KBM-7 (cell line): ENCODE data around the gene SLC24A3.

Experiments
- DNase-seq: peaks from one replicate; pipeline ENCODE4 v3.0.0-alpha.2; 2015
- in situ Hi-C: fragments of 300-500 bp; cut with MboI; formaldehyde crosslinking; loops from 2 replicates; pipeline ENCODE4 v1.14.3; 2020; ENCODE audit warnings: low sequenced_read_pairs, low pct_unique_long_range_greater_than_20kb, mixed read lengths

The SLC24A3 gene

DNA sequence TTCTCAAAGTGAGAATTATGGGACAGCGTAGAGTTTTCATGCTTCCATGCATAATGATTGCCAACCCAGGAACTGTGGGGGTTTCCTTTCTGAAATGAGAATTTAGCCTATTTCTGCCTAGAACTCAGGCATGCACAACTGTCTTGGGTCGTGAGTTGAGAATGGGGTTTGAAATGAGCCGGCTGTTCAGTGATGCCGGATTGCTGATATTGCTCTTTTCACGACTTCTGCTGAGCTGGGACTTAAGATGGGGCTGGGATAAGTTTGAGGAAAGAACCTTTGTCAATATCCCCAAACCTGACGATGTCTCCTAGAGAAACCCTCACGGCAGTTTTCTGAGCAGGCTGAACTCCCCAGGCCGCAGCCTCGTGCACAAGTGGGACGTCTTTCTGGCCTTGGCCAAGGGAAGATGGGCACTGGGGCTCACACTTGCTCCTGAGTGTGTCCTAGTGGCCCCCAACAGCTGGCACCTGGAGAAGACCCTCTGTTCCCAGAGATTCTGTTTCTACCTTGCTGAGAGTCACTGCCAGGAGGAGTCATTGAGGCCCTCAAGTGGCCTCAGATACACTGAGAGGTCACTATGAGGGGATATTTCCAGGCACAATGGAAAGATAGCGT is 511.5 kb downstream of the SLC24A3 start:
- in situ Hi-C loops = no loop called here
- DNase-seq = no peak

DNA sequence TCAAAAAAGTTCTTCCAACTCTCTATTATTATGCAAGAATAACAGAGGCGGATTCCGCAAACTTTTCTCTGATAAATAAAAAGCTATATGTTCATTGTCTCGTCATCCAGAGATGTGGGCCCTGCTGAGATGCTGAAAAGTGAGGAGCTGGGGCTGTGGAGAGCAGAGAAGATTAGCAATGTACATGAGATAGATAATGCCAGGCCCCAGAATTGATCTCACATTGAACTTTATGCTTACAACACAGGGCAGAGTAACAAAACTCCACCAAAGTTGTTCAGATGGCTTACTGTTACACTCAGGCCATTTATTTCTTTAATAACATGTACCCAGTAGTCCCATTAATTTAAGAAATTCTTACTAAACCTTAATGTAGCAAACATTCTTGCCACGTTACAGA is 512.9 kb downstream of the SLC24A3 start:
- in situ Hi-C loops = no loop called here

DNA sequence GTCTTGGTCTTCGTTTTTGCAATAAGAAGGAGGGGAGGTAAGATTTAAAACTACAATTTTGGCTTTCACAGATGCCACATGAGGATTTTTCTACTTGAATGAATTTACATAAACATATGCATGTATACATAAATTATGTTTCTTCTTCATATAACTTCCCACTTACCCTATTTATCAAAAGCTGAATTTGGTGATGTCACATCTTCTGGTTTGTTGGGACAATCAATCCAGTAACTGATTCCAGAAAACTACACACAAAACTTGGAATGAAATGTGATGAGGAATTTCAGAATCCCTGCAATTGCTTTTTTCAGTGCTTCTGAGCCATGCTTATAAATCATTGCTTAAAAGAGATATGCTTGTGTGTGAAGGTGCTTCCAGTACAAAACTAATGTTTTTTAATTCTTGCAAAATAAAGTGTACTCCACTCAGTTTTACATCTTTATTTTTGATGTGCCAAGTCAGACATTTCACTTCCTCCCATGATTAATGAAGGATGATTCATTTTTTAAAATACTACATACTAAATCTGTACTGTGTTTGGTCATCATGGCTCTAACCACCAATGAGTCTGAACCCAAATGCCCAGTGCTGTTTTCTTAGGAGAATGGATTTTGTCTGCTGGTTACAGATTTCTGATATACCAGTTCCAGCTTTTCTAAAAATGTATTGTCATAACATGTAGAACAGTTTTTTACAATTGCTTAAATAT is 513.5 kb downstream of the SLC24A3 start:
- no peak for DNase-seq
- in situ Hi-C loops = no loop called here

More for the DNA sequence above, 512.9 kb downstream of the SLC24A3 start:
- no peak for DNase-seq

DNA sequence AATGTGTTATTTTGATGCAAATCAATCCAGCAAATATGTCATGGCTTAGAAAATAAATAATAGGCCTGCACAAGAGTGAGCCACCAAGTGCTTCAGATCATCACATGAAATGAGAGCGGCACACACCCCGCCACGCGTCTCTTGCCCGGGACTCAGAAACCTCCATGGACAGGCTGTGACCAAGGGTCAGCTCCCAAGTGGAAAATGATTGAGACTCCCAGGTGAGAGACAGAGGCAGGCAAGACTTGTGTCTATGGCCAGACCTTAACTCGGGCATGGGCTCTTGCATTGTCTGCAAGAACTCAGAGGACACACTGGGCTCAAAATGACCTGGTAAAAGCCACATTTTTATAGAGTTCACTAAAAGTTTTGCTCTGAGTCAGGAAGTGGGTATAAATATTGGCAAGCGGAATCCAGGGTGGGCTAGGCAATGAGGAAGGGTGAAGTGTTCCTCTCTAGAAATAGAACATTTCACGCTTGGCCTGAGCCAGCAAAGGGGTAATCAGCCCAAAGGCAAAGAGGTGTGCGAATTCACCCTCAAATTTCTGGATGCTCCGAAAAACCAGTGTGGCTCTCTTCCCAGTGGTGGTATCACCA is 514.9 kb downstream of the SLC24A3 start:
- in situ Hi-C loops = no loop called here
- DNase-seq = no peak

DNA sequence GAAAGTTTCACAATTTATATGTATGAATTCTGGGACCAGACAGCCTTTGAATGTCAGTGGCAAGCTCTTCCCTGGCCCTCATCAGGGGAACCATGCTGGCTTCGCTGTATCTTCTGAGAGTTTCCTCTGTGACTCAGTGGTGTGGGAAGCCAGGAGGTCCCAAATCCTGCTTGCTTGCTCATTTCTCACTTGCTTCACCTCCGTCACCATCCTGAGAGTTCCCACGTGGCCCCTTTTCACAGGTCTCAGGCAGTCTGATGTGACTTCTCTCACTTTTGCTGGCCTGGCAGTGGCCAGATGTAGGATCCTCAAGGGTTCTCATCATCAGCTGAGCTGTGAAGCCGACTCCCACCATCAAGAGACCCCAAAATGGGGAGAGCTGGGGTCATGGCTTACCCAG is 517.2 kb downstream of the SLC24A3 start:
- DNase-seq = no peak
- in situ Hi-C loops = no loop called here

DNA sequence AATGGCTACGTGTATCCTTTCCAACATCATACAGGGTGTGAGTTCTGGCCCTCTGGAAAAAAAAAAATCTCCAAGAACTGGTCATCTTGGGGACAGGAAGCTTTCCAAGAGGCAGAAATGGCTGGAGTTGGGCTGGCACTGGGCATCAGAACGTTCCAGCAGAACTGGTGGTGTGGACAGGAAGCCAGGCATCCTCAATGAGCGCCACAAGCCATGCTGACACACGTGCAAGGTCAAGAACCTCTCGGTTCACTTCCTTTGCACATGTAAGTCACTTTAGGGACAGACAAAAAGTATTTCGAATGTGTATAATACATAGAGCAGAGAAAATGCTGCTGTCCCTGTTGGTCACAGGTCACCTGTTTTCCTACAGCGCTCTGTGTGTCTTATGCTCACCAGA is 518.3 kb downstream of the SLC24A3 start:
- DNase-seq = no peak
- in situ Hi-C loops = no loop called here

DNA sequence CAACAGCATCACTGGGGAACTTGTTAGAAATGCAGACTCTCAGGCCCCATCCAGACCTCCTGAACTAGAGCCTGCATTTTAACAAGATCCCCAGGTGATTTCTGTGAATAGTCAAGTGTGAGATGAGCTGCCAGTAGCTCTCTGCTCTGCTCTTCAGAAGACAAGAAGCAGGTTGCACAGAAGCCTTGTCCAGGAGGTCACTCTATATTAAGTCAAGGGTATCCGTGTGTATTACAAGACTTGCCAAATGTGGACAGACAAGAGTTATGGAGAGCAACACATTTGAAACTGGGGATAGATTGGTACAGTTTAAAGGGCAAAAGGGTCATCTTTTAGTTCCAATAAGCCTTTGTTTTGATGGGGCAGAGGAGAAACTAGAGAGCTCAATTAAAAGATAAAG is 522.4 kb downstream of the SLC24A3 start:
- in situ Hi-C loops = no loop called here
- DNase-seq = no peak

DNA sequence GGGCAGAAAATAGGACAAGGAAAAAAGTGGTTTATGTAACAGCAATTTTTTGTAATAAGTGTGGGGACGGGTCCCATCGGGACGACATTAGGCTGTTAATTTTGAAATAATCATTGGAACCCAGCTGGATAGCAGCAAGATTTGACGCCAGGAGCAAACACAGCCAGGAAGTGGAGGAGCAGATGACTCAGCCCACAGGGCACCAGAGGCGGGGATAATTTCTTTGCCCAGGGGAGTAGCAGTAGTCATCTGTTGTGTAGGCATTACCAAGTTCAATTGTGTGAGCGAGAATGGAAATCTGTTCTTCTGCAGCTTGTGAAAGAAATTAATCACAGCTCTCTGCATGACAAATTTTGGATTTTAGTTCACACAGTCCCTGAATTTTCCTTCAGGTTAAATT is 523.0 kb downstream of the SLC24A3 start:
- peak; percentile 45 for DNase-seq
- in situ Hi-C loops = no loop called here

DNA sequence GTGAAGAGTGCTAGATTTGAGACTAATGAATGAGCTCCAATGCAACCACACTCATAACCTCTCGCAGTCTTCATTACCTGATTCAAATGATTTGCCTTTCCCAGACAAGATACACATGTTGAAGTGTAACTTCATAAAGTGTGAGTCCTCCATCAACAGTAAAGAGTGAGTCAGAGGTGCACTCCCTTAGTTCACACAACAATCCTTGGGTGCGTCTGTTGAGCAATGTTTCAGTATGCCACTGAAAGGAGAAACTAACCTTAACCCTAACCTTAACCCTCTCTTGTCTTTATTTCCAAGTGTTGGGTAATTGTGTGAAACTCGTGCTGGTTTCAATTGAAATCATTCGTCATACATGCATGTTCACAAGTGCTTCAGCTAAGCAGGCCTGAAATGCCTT is 524.6 kb downstream of the SLC24A3 start:
- in situ Hi-C loops = no loop called here
- DNase-seq = no peak

DNA sequence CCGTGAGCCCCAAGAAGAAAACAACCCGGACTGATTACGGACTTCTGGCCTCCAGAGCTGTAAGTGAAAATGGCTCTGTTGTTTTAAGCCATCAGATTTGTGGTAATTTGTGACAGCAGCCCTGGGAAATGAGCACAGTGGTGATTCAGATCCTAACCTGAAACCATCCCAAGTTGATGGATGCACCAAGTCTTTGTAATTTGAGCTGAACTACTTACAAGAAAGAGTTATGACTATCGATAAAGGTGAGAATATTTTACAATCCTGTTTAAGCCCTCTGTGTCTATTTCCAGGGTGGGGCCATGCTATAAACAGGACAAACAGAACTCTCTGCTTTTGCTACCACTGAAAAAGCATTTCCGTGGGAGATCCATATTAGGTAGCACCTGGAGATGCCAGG is 526.5 kb downstream of the SLC24A3 start:
- in situ Hi-C loops = no loop called here
- no peak for DNase-seq

DNA sequence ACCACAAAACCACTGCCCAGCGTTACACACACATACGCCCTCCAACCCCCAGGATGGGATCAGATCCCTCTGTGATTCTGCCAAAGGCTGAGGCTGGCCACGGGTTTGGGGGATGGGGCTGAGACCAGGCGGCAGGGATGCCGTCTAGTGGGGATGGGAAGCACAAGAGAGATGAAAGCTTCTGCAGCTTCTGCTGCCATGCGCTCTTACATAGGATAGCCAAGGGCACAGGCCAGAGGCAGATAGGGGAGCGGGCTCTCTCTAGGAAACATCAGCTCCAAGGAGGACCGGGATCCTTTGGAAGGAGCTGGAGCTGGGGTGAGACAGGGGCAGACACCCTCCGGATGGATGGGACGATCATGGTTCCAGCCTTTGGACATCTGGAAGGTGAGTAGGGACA is 526.9 kb downstream of the SLC24A3 start:
- DNase-seq = no peak
- in situ Hi-C loops = no loop called here

DNA sequence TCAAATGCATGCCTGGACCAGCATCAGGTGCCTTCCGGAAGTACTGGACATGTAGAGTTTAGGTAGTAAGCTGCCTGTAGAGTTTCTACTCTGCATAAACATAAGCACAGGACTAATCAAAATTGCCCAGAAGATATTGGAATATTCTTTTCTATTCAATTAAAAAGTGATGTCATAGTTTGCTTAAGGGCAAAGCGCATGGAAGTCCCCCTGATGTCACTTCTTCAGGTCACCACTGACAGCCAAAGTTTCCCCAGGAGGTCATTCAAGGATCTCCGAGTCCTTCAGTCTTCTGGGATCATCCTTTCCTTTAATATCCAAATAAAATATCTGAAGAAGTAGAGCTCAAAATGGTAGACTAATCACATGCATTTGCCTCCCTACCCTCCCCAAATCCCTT is 528.1 kb downstream of the SLC24A3 start:
- in situ Hi-C loops = no loop called here

DNA sequence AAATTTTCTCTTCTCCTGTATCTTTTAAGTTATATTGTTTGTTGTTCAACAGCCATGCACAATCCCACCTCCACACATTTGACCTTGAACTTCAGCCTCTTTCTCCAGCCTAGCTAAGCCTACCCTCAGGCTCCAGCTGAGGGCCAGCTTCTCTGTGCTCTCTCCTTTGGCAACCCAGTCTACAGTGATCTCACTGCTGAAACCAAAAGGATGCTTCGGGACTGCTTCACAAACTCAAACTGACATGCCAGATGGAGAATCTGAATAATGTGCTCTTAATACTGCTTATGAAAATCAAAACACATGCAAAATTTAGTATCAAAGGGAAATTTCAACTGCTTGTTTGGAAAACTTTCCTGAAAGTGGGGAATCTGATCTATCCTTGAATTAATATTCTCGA is 529.5 kb downstream of the SLC24A3 start:
- in situ Hi-C loops = no loop called here
- no peak for DNase-seq

More for the DNA sequence above, 528.1 kb downstream of the SLC24A3 start:
- no peak for DNase-seq

DNA sequence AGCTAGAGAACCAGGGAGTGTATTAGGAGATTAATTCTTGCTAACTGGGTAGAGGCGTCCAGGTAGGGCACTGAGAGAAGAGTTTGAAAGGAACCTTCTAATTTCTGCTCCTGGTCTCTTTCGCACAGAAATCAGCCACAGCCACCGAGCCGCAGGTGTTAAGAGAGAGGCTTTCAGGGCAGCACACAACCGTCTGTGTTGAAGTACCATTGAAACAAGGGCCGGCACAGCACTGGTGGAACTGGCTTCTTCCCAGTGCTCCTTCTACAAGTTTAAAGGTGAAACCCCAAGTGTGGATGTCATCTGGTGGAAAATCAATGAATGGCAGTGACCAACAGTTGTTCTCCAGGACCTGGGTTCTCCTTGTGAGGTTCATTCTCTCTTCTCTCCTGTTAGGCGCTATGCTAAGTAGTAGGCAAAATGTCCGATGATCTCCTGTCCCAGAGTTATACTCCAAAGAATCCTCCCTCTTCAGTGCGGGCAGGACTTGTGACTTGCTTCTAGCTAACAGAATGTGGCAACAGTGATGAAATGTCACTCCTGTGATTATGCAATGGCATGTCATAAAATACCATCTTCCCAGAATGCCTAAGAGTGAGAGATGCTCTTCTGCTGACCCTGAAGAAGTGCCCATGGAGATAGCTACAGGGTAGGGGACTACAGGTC is 530.7 kb downstream of the SLC24A3 start:
- DNase-seq = no peak
- in situ Hi-C loops = no loop called here

DNA sequence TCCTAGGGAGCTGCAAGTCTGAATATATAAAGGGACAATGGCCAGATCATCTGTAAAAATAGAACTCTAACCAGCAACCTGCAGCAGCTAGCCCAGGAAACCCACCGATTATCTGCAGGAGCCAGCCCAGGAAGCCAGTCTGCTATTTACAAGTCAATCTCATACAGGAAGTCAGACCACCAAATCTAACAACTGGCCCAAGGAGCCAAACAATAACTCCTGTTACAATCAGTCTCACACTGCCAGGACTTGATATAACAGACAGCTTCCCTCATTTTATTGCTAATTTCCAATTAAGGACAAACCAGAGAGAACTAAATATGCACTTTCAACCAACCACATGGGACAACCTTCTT is 531.2 kb downstream of the SLC24A3 start:
- peak; percentile 49 for DNase-seq
- in situ Hi-C loops = no loop called here

DNA sequence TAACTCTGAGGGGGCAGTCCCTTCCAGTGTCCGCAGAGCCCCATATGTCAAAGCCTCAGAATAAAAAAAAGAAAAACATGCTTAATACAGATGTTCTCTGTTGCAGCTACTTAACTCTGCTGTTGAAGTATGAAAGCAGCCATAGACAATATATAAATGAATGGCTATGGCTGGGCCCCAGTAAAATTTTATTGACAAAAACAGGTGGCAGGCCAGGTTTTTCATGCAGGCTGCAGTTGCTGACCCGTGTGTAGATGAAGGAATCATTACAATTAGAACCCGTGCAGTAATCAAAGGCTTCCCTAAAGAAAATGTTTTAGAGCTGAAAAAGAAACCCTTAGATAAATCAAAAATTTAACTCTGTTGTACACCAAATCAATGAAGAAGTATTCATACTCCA is 532.7 kb downstream of the SLC24A3 start:
- DNase-seq = no peak
- in situ Hi-C loops = no loop called here

DNA sequence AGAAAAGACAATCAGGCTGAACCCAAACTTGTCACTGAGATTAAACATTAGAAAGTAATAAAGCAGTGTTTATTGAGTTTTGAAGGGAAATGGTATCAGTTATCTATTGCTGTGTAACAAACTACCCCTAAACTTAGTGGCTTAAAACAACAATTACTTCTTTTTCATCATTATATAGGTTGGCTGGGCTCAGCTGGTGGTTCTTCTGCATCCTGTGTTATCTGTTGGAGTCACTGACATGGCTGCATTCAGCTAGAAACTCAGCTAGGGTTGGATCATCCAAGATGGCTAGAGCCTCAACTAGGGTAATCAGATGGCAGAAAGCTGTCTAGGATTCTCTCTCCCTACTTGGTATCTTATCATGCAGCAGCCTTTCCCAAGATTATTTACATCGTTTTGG is 533.1 kb downstream of the SLC24A3 start:
- in situ Hi-C loops = no loop called here

DNA sequence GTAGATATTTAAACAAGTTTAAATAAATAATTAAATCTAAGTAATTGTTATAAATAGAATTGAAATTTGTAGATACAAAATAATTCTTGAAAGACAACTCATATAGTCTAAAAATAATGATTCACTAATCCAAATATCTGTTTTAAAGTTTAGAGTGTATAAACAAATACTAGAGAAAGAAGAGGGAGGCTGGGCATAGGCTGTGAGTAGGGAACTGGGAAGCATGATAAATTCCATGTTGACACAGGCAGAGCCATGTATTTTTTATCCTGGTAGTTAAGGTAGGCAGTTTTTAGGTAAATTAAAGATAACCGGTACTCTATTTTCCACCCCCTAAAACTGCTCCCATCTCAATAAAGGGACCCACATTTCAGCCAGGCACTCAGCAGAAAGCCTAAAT is 534.0 kb downstream of the SLC24A3 start:
- in situ Hi-C loops = no loop called here
- no peak for DNase-seq

More for the DNA sequence above, 533.1 kb downstream of the SLC24A3 start:
- DNase-seq = no peak

DNA sequence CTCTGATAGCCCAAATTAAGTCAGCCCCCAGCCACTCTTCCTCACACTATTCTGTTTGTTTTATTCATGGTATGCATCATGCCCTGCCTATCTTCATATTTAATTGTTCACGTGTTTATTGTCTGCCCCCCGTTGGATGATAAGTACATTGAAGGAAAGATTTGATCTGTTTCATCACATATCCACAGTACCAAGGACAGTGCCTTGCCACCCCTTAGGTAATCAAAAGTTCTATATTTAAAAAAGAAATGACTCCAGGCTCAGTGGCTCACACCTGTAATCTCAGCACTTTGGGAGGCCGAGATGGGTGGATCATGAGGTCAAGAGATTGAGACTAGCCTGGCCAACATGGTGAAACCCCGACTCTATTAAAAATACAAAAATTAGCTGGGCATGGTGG is 535.5 kb downstream of the SLC24A3 start:
- DNase-seq = no peak
- in situ Hi-C loops = no loop called here

DNA sequence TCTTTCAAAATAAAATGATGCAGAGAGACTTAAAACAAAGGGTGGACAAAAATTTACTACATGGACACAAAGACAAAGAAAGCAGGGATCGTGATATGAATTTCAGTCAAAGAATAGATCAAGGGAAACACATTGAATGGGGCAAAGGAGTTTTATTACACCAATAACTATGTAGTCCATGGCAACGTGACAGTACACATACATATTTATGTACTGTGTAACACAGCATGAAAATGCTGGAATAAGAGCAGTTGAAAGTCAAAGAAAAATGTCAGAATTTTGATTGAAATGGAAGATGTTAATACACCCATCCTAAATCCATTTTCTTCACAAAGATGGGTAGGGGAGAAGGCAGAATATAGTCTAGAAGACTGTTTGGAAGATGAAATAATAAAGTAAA is 536.2 kb downstream of the SLC24A3 start:
- in situ Hi-C loops = no loop called here
- no peak for DNase-seq
